ENCODE measurements around the gene BZW1. TPM values are rescaled to one million over a fixed set of nuclear protein-coding genes. Genes with fewer than 3 reads are reported as not detected.

The BZW1 gene
- total RNA-seq (188 TPM), polyA plus RNA-seq (ENCODE audit: insufficient read depth, low read depth, low replicate concordance) (50.5 TPM)
- long read RNA-seq, donor 1, full-length matches to known transcripts = 34 of 276 reads
- long read RNA-seq, donor 1, partial matches to known transcripts = 213 of 276 reads
- long read RNA-seq, donor 1, other reads (novel, unspliced or antisense) = 29 of 276 reads
- long read RNA-seq, donor 2, full-length matches to known transcripts = 44 of 313 reads
- long read RNA-seq, donor 2, partial matches to known transcripts = 137 of 313 reads
- long read RNA-seq, donor 2, other reads (novel, unspliced or antisense) = 132 of 313 reads
- long read RNA-seq, donor 3, full-length matches to known transcripts = 39 of 424 reads
- long read RNA-seq, donor 3, partial matches to known transcripts = 280 of 424 reads
- long read RNA-seq, donor 3, other reads (novel, unspliced or antisense) = 105 of 424 reads
- long read RNA-seq, donor 4, full-length matches to known transcripts = 31 of 36 reads
- long read RNA-seq, donor 4, partial matches to known transcripts = 0 of 36 reads
- long read RNA-seq, donor 4, other reads (novel, unspliced or antisense) = 5 of 36 reads
- long read RNA-seq, donor 5, full-length matches to known transcripts = 2 of 2 reads
- long read RNA-seq, donor 5, partial matches to known transcripts = 0 of 2 reads
- long read RNA-seq, donor 5, other reads (novel, unspliced or antisense) = 0 of 2 reads
- long read RNA-seq, donor 6, full-length matches to known transcripts = 82 of 343 reads
- long read RNA-seq, donor 6, partial matches to known transcripts = 173 of 343 reads
- long read RNA-seq, donor 6, other reads (novel, unspliced or antisense) = 88 of 343 reads
- long read RNA-seq, donor 7, full-length matches to known transcripts = 100 of 121 reads
- long read RNA-seq, donor 7, partial matches to known transcripts = 6 of 121 reads
- long read RNA-seq, donor 7, other reads (novel, unspliced or antisense) = 15 of 121 reads
- long read RNA-seq, donor 8, full-length matches to known transcripts = 31 of 40 reads
- long read RNA-seq, donor 8, partial matches to known transcripts = 9 of 40 reads
- long read RNA-seq, donor 8, other reads (novel, unspliced or antisense) = 0 of 40 reads
- long read RNA-seq, donor 9, full-length matches to known transcripts = 20 of 20 reads
- long read RNA-seq, donor 9, partial matches to known transcripts = 0 of 20 reads
- long read RNA-seq, donor 9, other reads (novel, unspliced or antisense) = 0 of 20 reads
- long read RNA-seq, donor 10, full-length matches to known transcripts = 28 of 34 reads
- long read RNA-seq, donor 10, partial matches to known transcripts = 6 of 34 reads
- long read RNA-seq, donor 10, other reads (novel, unspliced or antisense) = 0 of 34 reads

DNA sequence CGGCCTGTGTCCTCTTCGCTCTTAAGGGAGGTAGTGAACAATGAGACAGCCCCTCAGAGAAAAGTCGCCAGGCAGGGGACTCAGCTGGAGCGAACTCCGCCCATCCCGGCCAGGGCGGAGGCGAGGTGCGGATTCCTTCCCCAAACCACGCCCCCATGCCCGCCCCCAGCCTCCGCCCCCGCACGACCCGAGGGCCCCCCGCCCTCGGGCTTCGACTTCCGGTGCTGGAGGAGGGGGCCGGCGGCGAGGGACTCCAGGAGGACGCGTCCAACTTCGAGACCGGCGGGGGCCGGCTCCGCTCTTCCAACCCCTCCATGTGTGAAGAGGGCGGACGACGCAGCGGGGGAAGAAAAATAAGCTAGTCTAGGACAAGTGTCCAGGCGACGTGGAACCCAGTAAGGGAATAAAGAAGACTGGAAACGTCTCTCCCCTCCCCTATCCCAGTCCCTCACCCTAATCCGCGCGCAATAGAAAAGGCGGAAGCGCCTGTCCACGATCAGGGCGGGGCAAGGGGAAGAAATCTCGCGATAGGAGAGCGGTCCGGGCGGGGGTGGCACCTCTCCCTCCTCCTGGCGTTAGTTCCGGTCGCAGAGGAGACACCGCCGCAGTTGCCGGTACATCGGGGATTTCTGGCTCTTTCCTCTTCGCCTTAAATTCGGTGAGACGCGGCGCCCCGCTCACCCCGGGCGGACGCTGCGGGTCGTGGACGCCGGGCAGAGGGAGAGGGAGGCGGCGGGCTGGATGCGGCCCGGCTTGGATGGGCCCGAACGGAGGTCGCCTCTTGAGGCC lies at the start of gene BZW1:
TSS of gene BZW1 (plus strand) at position 578 of the 789 bp plus-strand sequence. CDS start 1,308 bp downstream, outside the sequence.
- H3K9me3 ChIP-seq (ENCODE audit: control insufficient read depth in 2 of 3, insufficient read depth in 1 of 3, low read length in 3 of 3) = no peaks in the 10 kb centered on the region
- peak within 1 kb of the TSS; percentile 85 to 94 (median 93) for H3K4me3 ChIP-seq (ENCODE audit: low read length in 3 of 3)
- intact Hi-C loops (cut with DNase I) = no loop called here
- H3K36me3 ChIP-seq (ENCODE audit: control insufficient read depth in 2 of 3, insufficient read depth in 3 of 3, low read length in 3 of 3) = peaks cover 4 to 27% (median 24%) of the 10 kb centered on the region in 3 donors
- TF ChIP-seq, protein P1, sequence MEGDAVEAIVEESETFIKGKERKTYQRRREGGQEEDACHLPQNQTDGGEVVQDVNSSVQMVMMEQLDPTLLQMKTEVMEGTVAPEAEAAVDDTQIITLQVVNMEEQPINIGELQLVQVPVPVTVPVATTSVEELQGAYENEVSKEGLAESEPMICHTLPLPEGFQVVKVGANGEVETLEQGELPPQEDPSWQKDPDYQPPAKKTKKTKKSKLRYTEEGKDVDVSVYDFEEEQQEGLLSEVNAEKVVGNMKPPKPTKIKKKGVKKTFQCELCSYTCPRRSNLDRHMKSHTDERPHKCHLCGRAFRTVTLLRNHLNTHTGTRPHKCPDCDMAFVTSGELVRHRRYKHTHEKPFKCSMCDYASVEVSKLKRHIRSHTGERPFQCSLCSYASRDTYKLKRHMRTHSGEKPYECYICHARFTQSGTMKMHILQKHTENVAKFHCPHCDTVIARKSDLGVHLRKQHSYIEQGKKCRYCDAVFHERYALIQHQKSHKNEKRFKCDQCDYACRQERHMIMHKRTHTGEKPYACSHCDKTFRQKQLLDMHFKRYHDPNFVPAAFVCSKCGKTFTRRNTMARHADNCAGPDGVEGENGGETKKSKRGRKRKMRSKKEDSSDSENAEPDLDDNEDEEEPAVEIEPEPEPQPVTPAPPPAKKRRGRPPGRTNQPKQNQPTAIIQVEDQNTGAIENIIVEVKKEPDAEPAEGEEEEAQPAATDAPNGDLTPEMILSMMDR (IDR thresholded peaks at IDR 0.05; ENCODE audit: borderline replicate concordance, extremely low read depth, insufficient read depth) = no peak
- H3K9ac ChIP-seq (ENCODE audit: low read length in 3 of 3) = peak within 1 kb of the TSS; percentile 89 to 94 (median 92)
- FAIRE-seq (no peak), DNase-seq (peak; percentile 97 to 99 (median 99))
- no peaks in the 10 kb centered on the region for H3K27me3 ChIP-seq (ENCODE audit: control insufficient read depth, insufficient read depth, low read length)
- H3K27ac ChIP-seq (ENCODE audit: low read depth in 2 of 2, low read length in 2 of 2) = peak within 1 kb of the TSS; percentile 98 to 99
- peaks cover 0 to 11% (median 3%) of the 10 kb centered on the region in 3 donors for H3K4me1 ChIP-seq (ENCODE audit: control insufficient read depth in 2 of 3, insufficient read depth in 2 of 3, low read depth in 1 of 3, low read length in 3 of 3)

DNA sequence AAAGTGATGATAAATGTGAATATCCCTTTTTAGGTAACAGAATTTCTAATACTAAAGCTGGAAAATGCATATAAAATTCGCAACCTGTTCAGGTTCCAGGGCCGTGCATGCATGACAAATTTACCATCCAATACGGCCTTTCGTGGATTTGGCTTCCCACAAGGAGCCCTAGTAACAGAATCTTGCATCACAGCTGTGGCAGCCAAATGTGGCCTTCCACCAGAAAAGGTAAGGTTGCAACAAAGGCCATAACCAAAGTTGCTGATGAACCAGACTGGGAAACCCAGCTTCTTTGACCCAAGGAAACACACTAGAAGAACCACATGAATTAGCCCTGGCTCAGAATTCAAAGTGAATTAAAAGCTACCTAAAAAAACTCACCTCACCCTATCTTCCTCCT lies 49.6 kb upstream of the BZW1 start:
- H3K9me3 ChIP-seq (ENCODE audit: control insufficient read depth in 2 of 3, insufficient read depth in 1 of 3, low read length in 3 of 3) = no peaks in the 10 kb centered on the region
- DNase-seq (no peak), FAIRE-seq (no peak)
- H3K27ac ChIP-seq (ENCODE audit: low read depth in 2 of 2, low read length in 2 of 2) = no peak overlapping the region
- TF ChIP-seq, protein P1 (IDR thresholded peaks at IDR 0.05; ENCODE audit: borderline replicate concordance, extremely low read depth, insufficient read depth) = no peak
- no peak overlapping the region for H3K4me3 ChIP-seq (ENCODE audit: low read length in 3 of 3)
- H3K4me1 ChIP-seq (ENCODE audit: control insufficient read depth in 2 of 3, insufficient read depth in 2 of 3, low read depth in 1 of 3, low read length in 3 of 3) = no peaks in the 10 kb centered on the region
- H3K36me3 ChIP-seq (ENCODE audit: control insufficient read depth in 2 of 3, insufficient read depth in 3 of 3, low read length in 3 of 3) = no peaks in the 10 kb centered on the region
- H3K27me3 ChIP-seq (ENCODE audit: control insufficient read depth, insufficient read depth, low read length) = no peaks in the 10 kb centered on the region
- no peak overlapping the region for H3K9ac ChIP-seq (ENCODE audit: low read length in 3 of 3)
- intact Hi-C loops (cut with DNase I) = no loop called here

DNA sequence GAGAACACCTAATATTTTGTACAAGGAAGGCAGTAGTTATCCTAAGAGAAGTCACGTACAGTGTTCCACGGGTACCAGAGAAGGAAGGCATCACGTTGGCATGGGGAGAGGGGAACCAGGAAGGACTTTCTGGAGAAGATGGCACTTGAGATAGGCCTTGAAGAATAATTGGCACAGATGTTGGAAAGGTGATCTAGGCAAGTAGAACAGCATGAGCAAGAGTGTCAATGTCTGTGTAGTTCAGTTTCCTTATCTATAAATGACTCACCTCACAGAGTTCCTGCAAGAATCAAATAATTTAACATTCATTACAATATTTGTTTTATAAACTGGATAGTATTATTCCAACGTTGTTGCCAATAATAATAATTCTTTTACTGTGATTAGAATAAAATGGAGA lies 48.3 kb upstream of the BZW1 start:
- H3K9ac ChIP-seq (ENCODE audit: low read length in 3 of 3) = no peak overlapping the region
- H3K27me3 ChIP-seq (ENCODE audit: control insufficient read depth, insufficient read depth, low read length) = no peaks in the 10 kb centered on the region
- no peak overlapping the region for H3K4me3 ChIP-seq (ENCODE audit: low read length in 3 of 3)
- no peaks in the 10 kb centered on the region for H3K9me3 ChIP-seq (ENCODE audit: control insufficient read depth in 2 of 3, insufficient read depth in 1 of 3, low read length in 3 of 3)
- TF ChIP-seq, protein P1 (IDR thresholded peaks at IDR 0.05; ENCODE audit: borderline replicate concordance, extremely low read depth, insufficient read depth) = no peak
- intact Hi-C loops (cut with DNase I) = no loop called here
- DNase-seq (no peak), FAIRE-seq (no peak)
- H3K36me3 ChIP-seq (ENCODE audit: control insufficient read depth in 2 of 3, insufficient read depth in 3 of 3, low read length in 3 of 3) = no peaks in the 10 kb centered on the region
- no peak overlapping the region for H3K27ac ChIP-seq (ENCODE audit: low read depth in 2 of 2, low read length in 2 of 2)
- no peaks in the 10 kb centered on the region for H3K4me1 ChIP-seq (ENCODE audit: control insufficient read depth in 2 of 3, insufficient read depth in 2 of 3, low read depth in 1 of 3, low read length in 3 of 3)

Data from kidney (tissue), 22 donors.